Activated T-helper 2 cell treated with anti-CD3 and anti-CD28 coated beads, Interferon-gamma antibody, Interleukin-2, Interleukin-4, amounts not matched to agents 10 μg/mL and 5 μg/mL and 100 μg/mL, durations not matched to agents 14 hours and 24 hours and 36 hours (primary cell): ENCODE results near the gene DCHS1. TPM values are rescaled to one million over a fixed set of nuclear protein-coding genes. Genes with fewer than 3 reads are reported as not detected.
A peak's percentile ranks its signal among the peaks of the same experiment; 100 is the strongest.

ENCODE experiments used
- DNase-seq: peaks from one replicate; pipeline ENCODE4 v3.0.0; 2021; ENCODE audit warnings: low spot score
- H3K27ac Mint-ChIP-seq: one replicate; pipeline ENCODE4 v1.8.0; 2021; ENCODE audit warnings: mixed read lengths
- H3K27me3 Mint-ChIP-seq: one replicate; pipeline ENCODE4 v1.8.0; 2021; ENCODE audit warnings: low read depth, mixed read lengths
- H3K36me3 Mint-ChIP-seq: one replicate; pipeline ENCODE4 v1.8.0; 2021; ENCODE audit warnings: low read depth, mixed read lengths
- H3K4me1 Mint-ChIP-seq: one replicate; pipeline ENCODE4 v1.8.0; 2021; ENCODE audit warnings: low read depth, mixed read lengths
- H3K4me3 Mint-ChIP-seq: one replicate; pipeline ENCODE4 v1.8.0; 2021; ENCODE audit warnings: low read depth, mild to moderate bottlenecking, moderate library complexity, mixed read lengths
- H3K9me3 Mint-ChIP-seq: one replicate; pipeline ENCODE4 v1.8.0; 2021; ENCODE audit warnings: mixed read lengths
- intact Hi-C: fragments of 100-400 bp; cut with micrococcal nuclease; formaldehyde crosslinking; loops from one replicate; pipeline ENCODE4 v1.15.1; 2023
- total RNA-seq: library from RNA; stranded (reverse); gene quantifications from 2 replicates; pipeline ENCODE4 v1.2.3, GENCODE V29; 2022

The DCHS1 gene
- total RNA-seq, 1 donor from 2014 or later, result 0.57 TPM

DNA sequence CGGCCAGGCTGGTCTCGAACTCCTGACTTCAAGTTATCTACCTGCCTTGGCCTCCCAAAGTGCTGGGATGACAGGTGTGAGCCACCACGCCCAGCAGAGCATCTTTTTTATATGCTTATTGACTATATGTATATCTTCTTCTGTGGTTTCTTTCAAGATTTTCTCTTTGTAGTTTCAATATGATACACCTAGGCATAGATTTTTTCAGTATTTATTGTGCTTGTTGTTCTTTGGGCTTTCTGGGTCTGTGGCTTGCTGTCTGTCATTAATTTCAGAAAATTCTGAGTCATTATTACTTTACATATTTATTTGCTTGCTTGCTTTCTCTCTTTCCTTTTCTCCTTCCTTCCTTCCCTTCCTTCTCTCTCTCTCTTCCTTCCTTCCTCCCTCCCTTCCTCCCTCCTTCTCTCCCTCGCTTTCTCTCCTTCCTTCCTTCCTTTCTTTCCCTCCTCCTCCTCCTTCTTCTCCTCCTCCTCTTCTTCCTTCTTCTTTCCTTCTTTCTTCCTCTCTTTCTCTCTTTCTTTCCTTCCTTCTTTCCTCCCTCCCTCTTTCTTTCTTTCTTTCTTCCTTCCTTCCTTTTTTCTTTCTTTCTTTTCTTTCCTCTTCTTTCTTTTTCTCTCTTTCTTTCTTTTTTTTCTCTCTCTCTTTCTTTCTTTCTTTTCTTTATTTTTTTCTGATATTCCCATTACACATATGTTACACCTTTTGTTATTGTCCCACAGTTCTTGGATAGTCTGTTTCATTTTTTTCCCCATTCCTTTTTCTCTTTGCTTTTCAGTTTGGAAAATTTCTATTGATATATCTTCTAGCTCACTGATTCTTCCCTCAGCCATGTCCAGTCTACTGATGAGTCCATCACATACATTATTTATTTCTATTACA lies 10.9 kb upstream of the DCHS1 start:
- intact Hi-C loops, result loop anchor here (1.0 to 2.0 kb wide), 2 partner anchors 14 to 17 kb away; partner anchors contain the start of gene MRPL17
- H3K4me1 Mint-ChIP-seq, result peaks cover 38% of the 10 kb centered on the region
- no peak overlapping the region for H3K27ac Mint-ChIP-seq
- H3K36me3 Mint-ChIP-seq, result no peaks in the 10 kb centered on the region
- no peaks in the 10 kb centered on the region for H3K9me3 Mint-ChIP-seq
- no peak for DNase-seq
- H3K4me3 Mint-ChIP-seq, result no peak overlapping the region
- peaks cover 10% of the 10 kb centered on the region for H3K27me3 Mint-ChIP-seq

DNA sequence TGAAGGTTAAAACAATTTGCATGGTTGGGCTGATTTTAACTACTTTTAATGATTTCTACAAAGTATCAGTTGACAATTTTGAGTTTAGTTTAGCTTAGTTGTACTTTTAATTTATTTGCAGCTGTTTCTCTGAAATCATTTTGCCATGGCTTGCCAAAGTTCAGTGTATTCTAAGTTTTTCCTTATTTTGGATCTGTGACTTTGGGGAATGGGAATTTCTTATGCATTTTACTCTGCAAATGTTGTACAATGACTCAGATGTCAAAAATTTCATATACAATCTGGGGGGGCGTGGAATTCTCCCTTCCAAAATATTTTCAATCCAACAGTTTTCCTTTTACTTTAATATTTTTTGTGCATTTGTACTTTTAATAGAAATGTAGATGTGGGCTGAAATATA lies 8.9 kb upstream of the DCHS1 start:
- Mint-ChIP-seq H3K36me3 (no peaks in the 10 kb centered on the region), H3K27ac (no peak overlapping the region), H3K27me3 (peaks cover 10% of the 10 kb centered on the region), H3K9me3 (no peaks in the 10 kb centered on the region), H3K4me3 (no peak overlapping the region), H3K4me1 (peaks cover 19% of the 10 kb centered on the region)
- no peak for DNase-seq
- intact Hi-C loops, result no loop called here

DNA sequence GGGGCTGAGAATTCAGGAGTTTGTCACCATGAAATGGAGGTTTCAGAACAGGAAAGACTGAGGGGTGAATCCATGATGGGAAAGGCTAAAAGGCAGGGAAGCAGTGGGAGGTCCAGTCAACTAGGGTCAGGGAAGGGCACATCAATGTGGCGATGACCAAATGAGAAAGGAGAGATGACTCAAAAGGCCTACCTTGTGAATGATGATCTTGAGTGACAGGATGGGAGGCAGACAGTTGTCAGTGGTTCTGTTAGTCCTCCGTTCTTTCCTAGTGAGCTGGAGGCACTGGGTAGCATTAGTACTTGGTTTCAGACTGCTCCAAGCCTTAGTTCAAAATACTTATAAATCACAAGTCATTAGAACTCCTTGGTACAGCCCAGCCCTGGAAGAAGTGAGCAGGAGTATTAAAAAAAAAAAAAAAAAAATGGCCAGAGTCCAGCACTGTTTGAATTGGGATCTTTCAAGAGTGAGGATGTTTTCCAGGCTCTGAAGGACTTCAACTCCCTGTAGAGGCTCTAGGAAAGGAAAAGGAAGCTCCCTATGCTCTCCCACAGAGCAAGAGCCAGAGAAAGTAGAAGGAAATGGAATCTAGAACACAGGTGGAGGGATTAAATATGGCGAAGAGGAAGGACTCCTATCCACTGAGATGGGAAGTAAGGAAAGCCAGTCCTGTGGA lies 8.3 kb upstream of the DCHS1 start:
- intact Hi-C loops, result no loop called here
- H3K27me3 Mint-ChIP-seq, result peaks cover 10% of the 10 kb centered on the region
- H3K4me1 Mint-ChIP-seq, result peaks cover 19% of the 10 kb centered on the region
- H3K27ac Mint-ChIP-seq, result no peak overlapping the region
- DNase-seq, result no peak
- no peaks in the 10 kb centered on the region for H3K9me3 Mint-ChIP-seq
- no peak overlapping the region for H3K4me3 Mint-ChIP-seq
- no peaks in the 10 kb centered on the region for H3K36me3 Mint-ChIP-seq

DNA sequence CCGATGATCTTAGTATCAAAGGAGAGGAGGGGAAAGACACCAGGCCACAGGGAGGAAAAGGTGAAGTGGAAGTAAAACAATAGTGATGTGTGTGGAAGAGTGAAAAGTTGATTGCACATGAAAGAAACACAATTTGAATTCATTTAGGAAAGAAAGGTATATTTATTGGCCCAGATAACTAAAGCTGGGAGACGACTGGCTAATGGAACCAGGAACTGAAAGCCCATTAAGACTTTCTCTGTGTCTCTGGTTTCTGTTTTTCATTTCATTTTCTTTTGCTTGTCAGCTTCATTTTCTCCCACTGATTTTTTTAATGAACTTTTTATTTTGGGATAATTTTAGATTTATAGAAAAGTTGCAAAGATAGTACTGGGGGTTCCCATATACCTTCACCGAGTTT lies 5.1 kb upstream of the DCHS1 start:
- Mint-ChIP-seq H3K27ac (no peak overlapping the region), H3K27me3 (peaks cover 26% of the 10 kb centered on the region), H3K9me3 (no peaks in the 10 kb centered on the region), H3K4me1 (peaks cover 5% of the 10 kb centered on the region), H3K4me3 (no peak overlapping the region), H3K36me3 (peaks cover 3% of the 10 kb centered on the region)
- no peak for DNase-seq
- intact Hi-C loops, result no loop called here

DNA sequence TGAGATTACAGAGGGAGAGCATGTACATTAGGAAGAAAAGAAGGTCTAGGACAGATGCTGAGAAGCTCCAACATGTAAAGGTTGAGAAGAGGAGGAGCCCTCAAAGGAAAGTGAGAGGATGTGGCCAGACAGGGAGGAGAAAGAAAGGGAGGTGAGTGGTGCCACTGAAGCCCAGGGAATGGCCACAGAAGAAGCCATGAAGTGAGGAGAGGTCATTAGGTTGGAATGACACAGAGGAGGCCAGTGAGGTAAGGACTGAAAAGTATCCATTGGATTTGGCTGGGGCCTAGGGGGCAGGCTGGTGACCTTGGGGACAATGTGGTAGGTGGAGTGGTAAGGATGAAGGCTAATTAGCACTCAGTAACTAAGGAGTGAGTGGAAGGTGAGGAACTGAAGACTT lies 3.0 kb upstream of the DCHS1 start:
- Mint-ChIP-seq H3K4me3 (no peak overlapping the region), H3K4me1 (peaks cover 4% of the 10 kb centered on the region), H3K27ac (no peak overlapping the region), H3K27me3 (peaks cover 26% of the 10 kb centered on the region), H3K36me3 (peaks cover 3% of the 10 kb centered on the region), H3K9me3 (no peaks in the 10 kb centered on the region)
- intact Hi-C loops, result no loop called here
- DNase-seq, result no peak

DNA sequence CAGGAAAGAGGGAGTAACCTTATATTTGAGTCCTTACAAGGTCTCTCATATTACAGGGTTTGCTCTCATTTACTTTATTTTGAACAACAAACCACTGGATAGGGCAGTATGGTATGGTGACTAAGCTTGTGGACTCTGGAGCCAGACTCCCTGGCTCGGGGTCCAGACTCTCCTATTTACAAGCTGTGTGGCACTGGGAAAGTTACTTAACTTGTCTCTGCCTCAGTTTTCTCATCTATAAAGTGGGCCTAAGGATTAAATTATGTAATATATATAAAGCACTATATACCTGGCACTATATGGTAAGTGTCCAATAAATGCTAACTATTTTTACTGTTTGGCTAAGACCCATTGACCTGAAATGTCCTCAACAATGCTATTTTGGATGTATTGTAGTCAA lies 1.7 kb upstream of the DCHS1 start:
- no peaks in the 10 kb centered on the region for H3K9me3 Mint-ChIP-seq
- DNase-seq, result no peak
- peaks cover 3% of the 10 kb centered on the region for H3K36me3 Mint-ChIP-seq
- intact Hi-C loops, result no loop called here
- no peak overlapping the region for H3K4me3 Mint-ChIP-seq
- H3K4me1 Mint-ChIP-seq, result peaks cover 3% of the 10 kb centered on the region
- peaks cover 20% of the 10 kb centered on the region for H3K27me3 Mint-ChIP-seq
- H3K27ac Mint-ChIP-seq, result no peak overlapping the region

DNA sequence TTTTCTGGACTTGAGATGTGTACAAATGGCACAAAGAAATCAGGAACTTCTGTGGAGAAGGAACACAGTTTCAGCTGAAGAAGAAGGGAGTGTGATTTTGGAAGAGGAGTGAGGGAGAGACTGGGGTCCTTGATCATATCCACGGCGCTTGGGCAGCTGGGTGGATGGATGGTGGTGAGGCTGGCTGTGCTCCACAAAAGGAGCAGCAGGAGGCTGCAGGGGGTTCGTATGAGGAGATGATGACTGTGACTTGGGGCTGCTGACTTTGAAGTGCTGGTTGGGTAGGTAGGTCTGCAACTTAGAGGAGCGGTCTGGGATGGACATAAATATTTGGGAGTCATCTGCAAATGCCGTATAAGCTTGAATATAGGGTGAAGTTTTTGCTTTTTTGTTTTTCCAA lies 1.3 kb upstream of the DCHS1 start:
- no peak for DNase-seq
- H3K36me3 Mint-ChIP-seq, result peaks cover 3% of the 10 kb centered on the region
- intact Hi-C loops, result no loop called here
- no peaks in the 10 kb centered on the region for H3K9me3 Mint-ChIP-seq
- no peak overlapping the region for H3K4me3 Mint-ChIP-seq
- H3K27me3 Mint-ChIP-seq, result peaks cover 19% of the 10 kb centered on the region
- H3K27ac Mint-ChIP-seq, result no peak overlapping the region
- peaks cover 3% of the 10 kb centered on the region for H3K4me1 Mint-ChIP-seq

DNA sequence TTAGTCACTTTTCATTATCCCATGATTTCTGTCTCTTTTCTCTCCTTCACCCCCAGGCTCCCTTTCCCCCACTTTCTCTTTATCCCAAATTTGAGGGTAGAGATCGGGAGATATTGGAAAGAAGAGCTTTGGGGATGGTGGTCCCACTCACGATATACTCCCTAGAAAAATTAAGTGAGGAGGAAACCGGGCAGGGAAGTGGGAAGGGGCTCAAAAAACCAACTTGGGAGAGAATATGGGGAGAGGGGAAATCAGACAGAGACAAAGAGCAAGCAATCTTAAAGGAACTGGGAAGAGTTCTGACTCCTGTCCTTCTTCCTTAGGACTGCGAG lies 941 bp upstream of the DCHS1 start:
- no peak overlapping the region for H3K27ac Mint-ChIP-seq
- H3K9me3 Mint-ChIP-seq, result no peaks in the 10 kb centered on the region
- DNase-seq, result no peak
- intact Hi-C loops, result no loop called here
- H3K27me3 Mint-ChIP-seq, result peaks cover 16% of the 10 kb centered on the region
- H3K4me1 Mint-ChIP-seq, result peaks cover 3% of the 10 kb centered on the region
- peak overlapping the region; percentile 60 for H3K4me3 Mint-ChIP-seq
- H3K36me3 Mint-ChIP-seq, result peaks cover 3% of the 10 kb centered on the region

DNA sequence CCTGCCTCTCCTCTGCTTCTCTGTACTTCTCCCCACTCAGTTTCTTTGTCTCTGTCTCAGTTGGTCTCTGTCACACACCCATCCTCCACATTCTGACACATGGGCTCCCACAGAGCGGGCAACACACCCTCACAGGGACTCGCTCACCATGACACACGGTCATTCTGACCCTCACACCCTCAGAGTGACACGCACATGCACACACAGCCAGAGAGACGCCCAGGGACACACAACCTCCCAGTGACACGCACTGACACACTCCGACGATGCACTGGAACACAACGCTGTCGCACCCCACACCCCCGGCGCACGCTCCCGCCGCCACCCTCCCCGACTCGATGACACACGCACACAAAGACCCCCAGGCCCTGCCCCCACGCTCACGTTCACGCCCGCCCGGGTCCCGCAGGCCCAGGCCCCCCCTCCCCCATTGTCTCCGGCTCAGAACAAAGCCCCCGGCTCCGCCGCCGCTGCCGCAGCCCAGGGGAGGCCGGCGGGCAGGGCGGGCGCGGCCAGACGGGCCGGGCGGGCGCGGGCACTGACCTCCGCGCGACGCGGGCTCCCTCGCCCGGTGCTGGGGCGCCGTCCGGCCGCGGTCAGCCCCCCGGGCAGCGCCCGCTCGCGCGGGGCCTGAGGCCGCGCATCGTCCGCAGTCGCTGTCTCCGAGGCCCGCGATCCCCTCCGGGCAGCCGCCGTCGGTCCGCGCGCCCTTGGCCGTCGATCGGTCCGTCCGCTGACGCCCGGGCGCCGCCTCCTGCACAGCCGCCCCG lies 404 bp downstream of the DCHS1 start:
- no peaks in the 10 kb centered on the region for H3K9me3 Mint-ChIP-seq
- DNase-seq, result no peak
- no peak overlapping the region for H3K27ac Mint-ChIP-seq
- no peak overlapping the region for H3K4me3 Mint-ChIP-seq
- peaks cover 3% of the 10 kb centered on the region for H3K36me3 Mint-ChIP-seq
- intact Hi-C loops, result no loop called here
- peaks cover 3% of the 10 kb centered on the region for H3K4me1 Mint-ChIP-seq
- peaks cover 16% of the 10 kb centered on the region for H3K27me3 Mint-ChIP-seq

DNA sequence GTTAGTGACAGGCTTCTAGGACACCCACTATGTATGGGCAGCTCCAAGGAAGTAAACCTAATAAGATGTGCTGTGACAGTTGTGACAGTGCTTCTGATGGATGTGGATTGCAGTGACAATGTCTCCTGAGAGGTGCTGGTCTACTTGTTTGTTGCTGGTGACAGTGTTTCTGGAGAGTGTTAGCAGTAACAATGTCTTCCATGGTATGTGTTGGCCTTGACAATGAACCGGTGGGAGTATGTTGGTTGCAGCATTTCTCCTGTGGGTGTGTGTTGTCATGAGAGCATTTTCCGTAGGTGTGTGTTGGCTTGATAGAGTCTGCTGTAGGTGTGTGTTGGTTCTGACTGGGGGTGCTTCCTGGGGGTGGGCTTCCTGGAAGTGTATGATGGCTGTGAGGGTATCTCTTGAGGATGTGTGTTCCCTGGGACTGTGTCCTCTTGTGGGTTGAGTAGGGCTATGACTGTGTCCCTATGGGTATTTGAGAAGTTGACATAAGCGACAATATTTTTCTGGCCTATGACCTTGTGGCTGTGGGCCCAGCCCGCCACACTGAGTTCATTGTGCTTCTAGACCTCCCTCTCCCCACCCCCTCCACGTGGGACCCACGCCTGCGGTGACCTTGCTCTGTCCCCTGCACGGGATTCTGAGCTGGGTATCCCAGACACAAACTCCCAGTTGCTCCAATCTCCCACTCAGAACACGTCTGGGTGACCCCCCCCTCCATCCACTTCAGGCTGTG lies 1.2 kb downstream of the DCHS1 start:
- intact Hi-C loops, result no loop called here
- DNase-seq, result no peak
- Mint-ChIP-seq H3K4me3 (no peak overlapping the region), H3K4me1 (peaks cover 3% of the 10 kb centered on the region), H3K9me3 (no peaks in the 10 kb centered on the region), H3K36me3 (peaks cover 3% of the 10 kb centered on the region), H3K27me3 (peaks cover 16% of the 10 kb centered on the region), H3K27ac (no peak overlapping the region)

DNA sequence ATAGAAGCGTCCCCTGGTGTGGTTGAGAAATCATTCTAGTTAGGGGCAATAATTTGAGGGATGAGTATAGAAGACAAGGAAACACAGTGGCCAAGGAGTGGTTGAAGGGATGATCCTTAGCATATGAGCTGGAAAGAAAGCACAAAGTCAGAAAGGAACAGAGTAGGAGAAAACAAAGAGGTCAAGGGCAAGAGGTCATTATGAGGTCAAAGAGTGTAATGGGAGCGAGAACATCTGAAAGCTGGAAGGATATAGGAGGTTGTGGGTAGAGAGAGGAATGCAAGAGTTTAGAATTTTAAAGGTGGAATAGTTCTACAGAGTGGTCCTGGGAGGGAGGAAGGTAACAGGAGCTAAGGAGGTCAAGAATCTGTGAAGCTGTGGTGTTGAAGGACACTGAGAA lies 2.0 kb downstream of the DCHS1 start:
- H3K9me3 Mint-ChIP-seq, result no peaks in the 10 kb centered on the region
- H3K27me3 Mint-ChIP-seq, result peaks cover 16% of the 10 kb centered on the region
- intact Hi-C loops, result loop anchor here (2.0 kb wide), 1 partner anchor 13 kb away; no protein-coding TSS in a partner anchor
- peaks cover 3% of the 10 kb centered on the region for H3K4me1 Mint-ChIP-seq
- peaks cover 3% of the 10 kb centered on the region for H3K36me3 Mint-ChIP-seq
- no peak overlapping the region for H3K27ac Mint-ChIP-seq
- H3K4me3 Mint-ChIP-seq, result no peak overlapping the region
- DNase-seq, result no peak

DNA sequence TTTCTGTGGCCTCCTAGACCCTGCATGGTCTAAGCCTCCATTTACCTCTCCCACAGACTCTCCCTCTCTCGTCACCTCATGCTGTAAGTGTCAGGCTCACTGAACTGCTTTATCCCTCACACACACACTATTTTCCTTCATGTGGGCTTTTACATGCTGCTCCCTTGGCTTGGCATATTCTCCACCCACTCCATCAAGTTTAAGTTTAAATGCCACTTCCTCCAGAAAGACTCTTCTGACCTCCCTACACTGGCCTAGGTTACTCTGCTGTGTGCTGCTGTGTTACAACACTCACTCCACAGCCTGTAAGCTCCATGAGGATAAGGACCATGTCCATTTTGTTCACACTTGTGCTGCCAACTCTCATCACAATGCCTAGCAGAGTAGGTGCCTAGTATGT lies 2.5 kb downstream of the DCHS1 start:
- Mint-ChIP-seq H3K4me3 (no peak overlapping the region), H3K4me1 (peaks cover 3% of the 10 kb centered on the region), H3K27ac (no peak overlapping the region), H3K36me3 (peaks cover 3% of the 10 kb centered on the region), H3K27me3 (peaks cover 16% of the 10 kb centered on the region), H3K9me3 (no peaks in the 10 kb centered on the region)
- no peak for DNase-seq
- intact Hi-C loops, result loop anchor here (2.0 kb wide), 1 partner anchor 14 kb away; no protein-coding TSS in a partner anchor
